HAP-1 (cell line): ENCODE data around the gene RNF34.

Experiments
- DNase-seq, 2 experiments: peaks; one replicate each; pipeline ENCODE4 v3.0.0-alpha.2; 2016 to 2020; ENCODE audit warnings: low spot score in 2 of 2
- H3K27me3 ChIP-seq: fragments of 250-450 bp; sonication (Bioruptor Pico); 2 replicates; pipeline ENCODE4 v1.5.1; 2020; ENCODE audit warnings: low read depth, mild to moderate bottlenecking, moderate library complexity
- H3K36me3 ChIP-seq: fragments of 250-450 bp; sonication (Bioruptor Pico); replicated peaks from 2 replicates; pipeline ENCODE4 v1.5.1; 2020; ENCODE audit warnings: mild to moderate bottlenecking
- H3K4me1 ChIP-seq: fragments of 250-450 bp; sonication (Bioruptor Pico); 2 replicates; pipeline ENCODE4 v1.5.1; 2020; ENCODE audit warnings: mild to moderate bottlenecking
- H3K4me3 ChIP-seq: fragments of 250-450 bp; sonication (Bioruptor Pico); 2 replicates; pipeline ENCODE4 v1.5.1; 2020; ENCODE audit warnings: mild to moderate bottlenecking, moderate library complexity
- H3K9me3 ChIP-seq: fragments of 250-450 bp; sonication (Bioruptor Pico); 2 replicates; pipeline ENCODE4 v1.5.1; 2020; ENCODE audit warnings: mild to moderate bottlenecking, moderate library complexity
- in situ Hi-C: fragments of 300-500 bp; cut with MboI; formaldehyde crosslinking; loops from 3 replicates; pipeline ENCODE4 v1.14.3; 2020; ENCODE audit warnings: low sequenced_read_pairs, inconsistent platforms, mixed read lengths

RNF34 gene

GRCh38 chr12:121472150-121472905 is 72.4 kb downstream of the RNF34 start:
- no peaks in the 10 kb centered on the region for H3K27me3 ChIP-seq
- in situ Hi-C loops: no loop called here
- H3K4me3 ChIP-seq: no peak overlapping the region
- H3K4me1 ChIP-seq: peaks cover 6% of the 10 kb centered on the region; the same call in 1 of the 2 replicates
- 0 out of 2 replicates have a peak, but pooled peaks cover 4% of the 10 kb centered on the region for H3K36me3 ChIP-seq
- no peaks in the 10 kb centered on the region for H3K9me3 ChIP-seq
- no peak for DNase-seq
